HUES6 (cell line): ENCODE measurements around the gene GPHN.

ENCODE experiments used
- H3K27ac ChIP-seq: 2 replicates; pipeline ENCODE4 v1.7.0; 2013; ENCODE audit warnings: low read depth, mild to moderate bottlenecking, low read length, inconsistent platforms
- H3K27me3 ChIP-seq: 2 replicates; pipeline ENCODE4 v1.6.1; 2013; ENCODE audit warnings: low read length; ENCODE audit not compliant: control insufficient read depth, insufficient read depth
- H3K36me3 ChIP-seq: 2 replicates; pipeline ENCODE4 v1.6.1; 2013; ENCODE audit warnings: low read length; ENCODE audit not compliant: control insufficient read depth, insufficient read depth
- H3K4me1 ChIP-seq: 2 replicates; pipeline ENCODE4 v1.6.1; 2013; ENCODE audit warnings: low read length; ENCODE audit not compliant: control insufficient read depth, insufficient read depth
- H3K4me3 ChIP-seq: 2 replicates; pipeline ENCODE4 v1.5.1; 2013; ENCODE audit warnings: low read depth, low read length
- H3K9ac ChIP-seq: one replicate; pipeline ENCODE4 v1.6.1; 2013; ENCODE audit warnings: mild to moderate bottlenecking, low read length
- H3K9me3 ChIP-seq: 2 replicates; pipeline ENCODE4 v1.6.1; 2013; ENCODE audit warnings: low read depth, low read length; ENCODE audit not compliant: control insufficient read depth, insufficient read depth

The GPHN gene

GRCh38 chr14:66982247-66982646, 474.3 kb downstream of the GPHN start:
- no peaks in the 10 kb centered on the region for H3K4me1 ChIP-seq

GRCh38 chr14:66992776-66993175, 484.8 kb downstream of the GPHN start:
- Histone ChIP-seq H3K4me3 (no peak overlapping the region), H3K9ac (no peak overlapping the region), H3K36me3 (no peaks in the 10 kb centered on the region), H3K27ac (no peak overlapping the region), H3K4me1 (no peaks in the 10 kb centered on the region), H3K27me3 (no peaks in the 10 kb centered on the region), H3K9me3 (no peaks in the 10 kb centered on the region)

More at GRCh38 chr14:66982247-66982646, 474.3 kb downstream of the GPHN start:
- H3K27ac ChIP-seq: no peak overlapping the region
- H3K27me3 ChIP-seq: no peaks in the 10 kb centered on the region
- no peak overlapping the region for H3K9ac ChIP-seq
- no peaks in the 10 kb centered on the region for H3K36me3 ChIP-seq
- H3K9me3 ChIP-seq: no peaks in the 10 kb centered on the region
- H3K4me3 ChIP-seq: no peak overlapping the region

- Histone ChIP-seq H3K4me1 (no peaks in the 10 kb centered on the region), H3K9me3 (no peaks in the 10 kb centered on the region), H3K4me3 (no peak overlapping the region), H3K9ac (no peak overlapping the region), H3K27ac (no peak overlapping the region), H3K27me3 (no peaks in the 10 kb centered on the region), H3K36me3 (no peaks in the 10 kb centered on the region)
Observed at GRCh38 chr14:66993512-66993911, 485.6 kb downstream of the GPHN start.

GRCh38 chr14:66998013-66998412, 490.1 kb downstream of the GPHN start:
- Histone ChIP-seq H3K27me3 (no peaks in the 10 kb centered on the region), H3K4me3 (no peak overlapping the region), H3K9me3 (no peaks in the 10 kb centered on the region), H3K27ac (no peak overlapping the region), H3K36me3 (no peaks in the 10 kb centered on the region), H3K4me1 (no peaks in the 10 kb centered on the region), H3K9ac (no peak overlapping the region)

DNA sequence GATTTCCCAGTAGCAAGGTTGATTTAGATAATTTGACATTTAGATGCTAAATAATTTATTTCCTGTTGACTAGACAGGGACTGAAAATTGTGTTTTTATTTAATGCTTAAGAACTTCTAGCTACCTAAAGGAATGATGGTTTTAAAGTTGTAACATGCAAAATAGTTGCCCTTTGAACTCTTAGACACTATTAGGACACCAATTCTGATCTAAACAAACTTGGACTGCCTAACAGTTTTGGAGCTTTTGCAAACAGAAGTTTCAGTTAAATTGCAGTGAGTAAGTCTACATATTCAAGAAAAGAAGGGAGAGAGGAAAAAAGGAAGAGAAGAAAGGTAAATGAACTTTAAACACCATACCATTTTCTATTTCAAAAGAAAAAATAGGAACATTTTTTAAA, 492.0 kb downstream of the GPHN start:
- Histone ChIP-seq H3K4me3 (no peak overlapping the region), H3K4me1 (no peaks in the 10 kb centered on the region), H3K27ac (no peak overlapping the region), H3K27me3 (no peaks in the 10 kb centered on the region), H3K9me3 (no peaks in the 10 kb centered on the region), H3K9ac (no peak overlapping the region), H3K36me3 (no peaks in the 10 kb centered on the region)

DNA sequence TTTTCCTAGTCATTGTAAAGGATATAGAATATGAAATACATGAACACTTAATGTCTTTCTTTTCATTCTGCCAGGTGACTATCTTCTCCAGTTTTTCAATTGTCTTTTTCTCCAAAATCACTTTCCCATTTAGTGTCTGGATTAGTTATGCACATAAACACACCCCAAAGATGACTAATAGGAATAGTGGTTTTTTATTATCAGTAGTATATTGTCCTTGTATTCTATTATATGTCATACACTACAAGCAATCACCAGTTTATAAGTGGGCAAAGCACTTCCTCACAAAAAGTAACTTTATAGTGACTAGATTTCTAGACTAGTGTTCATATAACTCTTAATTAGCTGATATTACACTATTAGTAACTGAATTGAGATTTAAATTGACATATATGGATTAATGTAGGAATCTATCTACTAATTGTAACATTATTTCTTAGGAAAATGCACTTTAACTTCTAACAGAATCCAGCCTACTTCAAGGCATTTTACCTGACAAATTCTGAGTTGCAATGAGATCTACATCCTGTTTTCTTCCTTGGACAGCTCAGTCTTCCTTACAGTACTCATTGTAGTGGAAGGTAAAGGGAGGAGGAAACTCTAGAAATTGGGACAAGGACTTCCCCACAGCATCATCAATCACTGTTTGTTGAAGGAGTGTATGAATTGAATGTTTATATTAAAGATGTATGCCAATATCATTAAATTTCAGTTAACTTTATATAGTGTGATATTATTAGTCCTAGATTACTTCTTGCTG, 495.2 kb downstream of the GPHN start:
- Histone ChIP-seq H3K4me1 (no peaks in the 10 kb centered on the region), H3K27ac (no peak overlapping the region), H3K9me3 (no peaks in the 10 kb centered on the region), H3K4me3 (no peak overlapping the region), H3K36me3 (no peaks in the 10 kb centered on the region), H3K27me3 (no peaks in the 10 kb centered on the region), H3K9ac (no peak overlapping the region)

DNA sequence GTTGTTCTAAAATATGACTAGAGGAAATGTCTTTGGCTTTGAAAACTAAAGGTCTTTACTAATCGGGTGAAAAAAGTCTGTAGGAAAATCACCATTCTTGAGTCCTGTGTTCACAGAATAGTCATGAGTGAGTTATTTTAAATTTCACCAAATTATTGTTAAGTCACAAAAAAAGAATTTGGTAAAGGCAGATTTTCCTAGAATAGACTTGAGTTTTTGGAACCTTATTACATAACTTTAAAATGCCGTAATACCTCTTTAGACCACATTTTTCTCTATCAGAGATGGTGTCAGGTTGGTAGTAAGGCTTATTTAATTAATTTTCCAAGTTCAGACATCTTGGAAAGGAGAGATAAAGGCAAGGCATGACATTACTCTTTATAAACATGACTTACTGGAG, 496.6 kb downstream of the GPHN start:
- no peaks in the 10 kb centered on the region for H3K4me1 ChIP-seq
- H3K27me3 ChIP-seq: no peaks in the 10 kb centered on the region
- no peak overlapping the region for H3K27ac ChIP-seq
- no peaks in the 10 kb centered on the region for H3K9me3 ChIP-seq
- no peak overlapping the region for H3K4me3 ChIP-seq
- no peak overlapping the region for H3K9ac ChIP-seq
- no peaks in the 10 kb centered on the region for H3K36me3 ChIP-seq

DNA sequence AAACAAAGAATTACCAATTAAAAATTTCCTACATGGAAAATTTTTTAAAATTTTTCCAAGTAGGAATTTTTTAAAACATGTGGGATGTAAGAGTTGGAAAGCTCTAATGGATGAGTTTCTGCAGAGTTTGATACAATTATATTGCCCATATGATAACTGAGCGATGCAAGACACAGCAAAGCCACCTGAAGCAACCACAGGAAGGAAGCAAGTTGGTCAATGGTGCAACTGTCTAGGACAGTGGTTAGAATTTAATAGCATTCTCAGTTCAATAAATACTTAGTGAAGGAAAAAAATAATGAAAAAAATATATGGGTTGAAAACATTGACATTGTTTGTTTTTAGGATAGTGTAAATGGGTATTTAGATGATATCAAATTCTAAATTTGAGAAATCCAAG, 502.7 kb downstream of the GPHN start:
- H3K36me3 ChIP-seq: no peaks in the 10 kb centered on the region
- no peaks in the 10 kb centered on the region for H3K4me1 ChIP-seq
- H3K27ac ChIP-seq: no peak overlapping the region
- H3K27me3 ChIP-seq: no peaks in the 10 kb centered on the region
- H3K4me3 ChIP-seq: no peak overlapping the region
- H3K9ac ChIP-seq: no peak overlapping the region
- no peaks in the 10 kb centered on the region for H3K9me3 ChIP-seq

DNA sequence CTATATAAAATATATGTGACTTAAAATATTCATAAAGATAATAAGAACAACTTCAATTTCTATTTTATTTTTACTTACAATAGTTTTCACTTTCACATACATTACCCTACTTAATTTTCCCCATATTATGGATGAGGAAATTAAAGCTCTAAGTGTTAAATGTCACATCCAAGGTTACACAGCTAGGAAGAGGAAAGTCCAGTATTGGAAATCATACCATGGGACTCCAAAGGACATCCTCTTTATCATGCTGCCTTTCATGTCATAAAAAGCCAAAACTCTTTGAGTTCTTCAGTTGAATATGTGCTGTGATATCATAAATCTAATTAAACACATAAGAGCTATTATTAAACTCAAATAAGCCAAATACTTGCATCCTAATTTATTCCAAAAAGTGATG, 508.9 kb downstream of the GPHN start:
- Histone ChIP-seq H3K9me3 (no peaks in the 10 kb centered on the region), H3K4me1 (no peaks in the 10 kb centered on the region), H3K9ac (no peak overlapping the region), H3K36me3 (no peaks in the 10 kb centered on the region), H3K27me3 (no peaks in the 10 kb centered on the region), H3K27ac (no peak overlapping the region), H3K4me3 (no peak overlapping the region)

DNA sequence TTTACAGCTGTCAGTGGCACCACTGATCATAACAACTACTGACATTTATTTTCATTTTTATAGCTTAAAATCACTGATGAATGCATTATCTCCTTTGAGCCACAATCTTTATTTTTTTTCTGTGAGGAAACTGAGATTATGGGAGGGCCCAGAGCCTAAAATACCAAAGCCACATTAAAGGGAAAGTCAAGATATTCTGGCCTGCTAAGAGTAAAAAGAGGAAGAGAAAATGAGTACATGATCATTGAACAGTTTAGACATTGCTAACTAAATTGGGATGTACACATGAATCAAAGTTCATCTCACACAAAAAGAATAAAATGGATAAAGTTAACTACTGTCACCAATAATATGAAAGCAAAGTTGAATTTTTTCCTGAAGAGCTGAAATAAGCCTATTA, 510.8 kb downstream of the GPHN start:
- Histone ChIP-seq H3K9ac (no peak overlapping the region), H3K27ac (no peak overlapping the region), H3K27me3 (no peaks in the 10 kb centered on the region)

GRCh38 chr14:67019796-67020195, 511.8 kb downstream of the GPHN start:
- Histone ChIP-seq H3K27ac (no peak overlapping the region), H3K4me1 (no peaks in the 10 kb centered on the region), H3K27me3 (no peaks in the 10 kb centered on the region), H3K36me3 (no peaks in the 10 kb centered on the region), H3K4me3 (no peak overlapping the region), H3K9me3 (peaks cover 5% of the 10 kb centered on the region), H3K9ac (no peak overlapping the region)

More for the DNA sequence above, 510.8 kb downstream of the GPHN start:
- Histone ChIP-seq H3K36me3 (no peaks in the 10 kb centered on the region), H3K4me1 (no peaks in the 10 kb centered on the region), H3K4me3 (no peak overlapping the region), H3K9me3 (no peaks in the 10 kb centered on the region)
